H1 (cell line): ENCODE results near the gene CRB2. TPM values are rescaled to one million over a fixed set of nuclear protein-coding genes. Genes with fewer than 3 reads are reported as not detected.

Experiments used
- ASH2L ChIP-seq: fragments of 200-600, 300-600 bp; sonication (generic); IDR thresholded peaks from one replicate; pipeline ENCODE4 v1.7.1; 2017; ENCODE audit warnings: low read length
- BACH1 ChIP-seq: IDR thresholded peaks from 2 replicates; pipeline ENCODE4 v1.6.1; 2012; ENCODE audit warnings: low read length, improper control_type of control experiment
- CREB1 ChIP-seq: IDR thresholded peaks from 2 replicates; pipeline ENCODE4 v1.6.1; 2012; ENCODE audit warnings: inconsistent platforms
- PHF8 ChIP-seq: fragments of 200-600 bp; sonication (generic); conservative IDR thresholded peaks from 2 replicates; pipeline ENCODE4 v1.7.1; 2012; ENCODE audit warnings: low read depth, mild to moderate bottlenecking, inconsistent platforms, low read length, moderate library complexity
- polyA plus RNA-seq, 7 experiments: library from polyadenylated mRNA; depleted of rRNA in 3 of 7; stranded (reverse) in 5 of 7; unstranded in 2 of 7; fragments of >200 nt in 5 of 7; fragments of 200-250 nt in 2 of 7; gene quantifications; 1 replicate in 5 of 7; 2 replicates in 1 of 7; 4 replicates in 1 of 7; pipeline versions ENCODE4 v1.2.1 to v1.2.3, GENCODE V29; 2011 to 2013; ENCODE audit warnings: missing spikeins in 2 of 7, mixed read lengths in 2 of 7
- total RNA-seq: library from RNA; stranded (reverse); fragmentation: NEBNext Ultra II Directional; extraction: Animal tissue kit (Norgen Biotek cat#: 25700); gene quantifications from 2 replicates; pipeline ENCODE4 v1.2.1, GENCODE V29; 2021

Gene CRB2
- total and polyA plus RNA-seq, 2 of the 8 experiments (the other 6 are each of a cell fraction or from before 2014, with no cell fraction given): 4.0 to 8.4 TPM

GRCh38 chr9:123322273-123323195 is 33.5 kb upstream of the CRB2 start (continued):
- no peak for TF ChIP-seq CREB1
- no peak for TF ChIP-seq BACH1
- no peak for TF ChIP-seq PHF8
- no peak for TF ChIP-seq ASH2L
